GM13976 (cell line): ENCODE measurements around the gene LRRC34.

Experiments used
- DNase-seq: peaks from one replicate; pipeline ENCODE4 v3.0.0; 2012; ENCODE audit warnings: low spot score
- CTCF ChIP-seq: IDR thresholded peaks from 2 replicates; pipeline ENCODE4 v1.5.1; 2012; ENCODE audit warnings: borderline replicate concordance, mild to moderate bottlenecking; ENCODE audit not compliant: insufficient read depth; ENCODE audit errors: extremely low read depth, missing control alignments, control extremely low read depth
- in situ Hi-C: fragments of 300-500 bp; cut with MboI; formaldehyde crosslinking; loops from one replicate; pipeline ENCODE4 v1.12.0; 2022; ENCODE audit warnings: low sequenced_read_pairs, mixed read lengths, inconsistent platforms; ENCODE audit not compliant: unreplicated experiment

LRRC34 gene

GRCh38 chr3:169772305-169772896 is 40.3 kb downstream of the LRRC34 start:
- no peak for TF ChIP-seq CTCF
- in situ Hi-C loops: no loop called here
- peak; percentile 53 for DNase-seq

GRCh38 chr3:169771497-169772304 is 41.0 kb downstream of the LRRC34 start:
- no peak for DNase-seq
- TF ChIP-seq CTCF: no peak
- in situ Hi-C loops: no loop called here

- in situ Hi-C loops: no loop called here
- DNase-seq: peak; percentile 62
- no peak for TF ChIP-seq CTCF
Observed at GRCh38 chr3:169769287-169770181, 43.2 kb downstream of the LRRC34 start, which contains the start of gene ACTRT3. ACTRT3 (minus strand) TSS chr3:169769561; CDS start chr3:169769520, 41 bp downstream.

GRCh38 chr3:169764882-169765612 is 47.7 kb downstream of the LRRC34 start, which contains the start of gene TERC:
TERC (minus strand) TSS chr3:169765060.
- no peak for TF ChIP-seq CTCF
- peak; percentile 86 for DNase-seq
- in situ Hi-C loops: no loop called here

- in situ Hi-C loops: no loop called here
- DNase-seq: peak; percentile 75
- no peak for TF ChIP-seq CTCF
Observed at GRCh38 chr3:169764312-169764881, 48.3 kb downstream of the LRRC34 start.
